ELF-1 (cell line): ENCODE results near the gene BCL2L12.

Source experiments
- DNase-seq: peaks from one replicate; pipeline ENCODE4 v3.0.0-alpha.2; 2016; ENCODE audit warnings: low read depth, low spot score

BCL2L12 gene

GRCh38 chr19:49642492-49643035 lies 23.2 kb upstream of the BCL2L12 start:
- DNase-seq: peak; percentile 50

DNA sequence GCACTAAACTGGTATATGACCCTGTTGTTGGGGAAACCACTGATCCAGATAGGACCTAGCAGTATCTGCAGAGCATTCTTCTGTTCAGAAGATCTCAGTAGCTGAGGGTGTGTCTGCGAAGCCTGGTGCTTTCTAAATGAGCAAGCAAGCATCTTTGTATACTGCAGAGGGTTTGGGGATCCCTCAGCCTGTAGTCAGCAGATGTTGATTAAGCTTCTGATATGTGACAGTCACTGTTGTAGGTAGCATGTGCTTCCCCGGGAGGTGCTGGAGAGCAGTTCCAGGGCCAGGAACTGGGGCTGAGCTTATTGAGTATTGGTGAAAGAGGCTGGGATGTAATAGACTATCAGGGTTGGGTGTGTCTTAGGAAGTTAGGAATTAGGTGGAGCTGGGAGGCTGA lies 22.3 kb upstream of the BCL2L12 start:
- no peak for DNase-seq

DNA sequence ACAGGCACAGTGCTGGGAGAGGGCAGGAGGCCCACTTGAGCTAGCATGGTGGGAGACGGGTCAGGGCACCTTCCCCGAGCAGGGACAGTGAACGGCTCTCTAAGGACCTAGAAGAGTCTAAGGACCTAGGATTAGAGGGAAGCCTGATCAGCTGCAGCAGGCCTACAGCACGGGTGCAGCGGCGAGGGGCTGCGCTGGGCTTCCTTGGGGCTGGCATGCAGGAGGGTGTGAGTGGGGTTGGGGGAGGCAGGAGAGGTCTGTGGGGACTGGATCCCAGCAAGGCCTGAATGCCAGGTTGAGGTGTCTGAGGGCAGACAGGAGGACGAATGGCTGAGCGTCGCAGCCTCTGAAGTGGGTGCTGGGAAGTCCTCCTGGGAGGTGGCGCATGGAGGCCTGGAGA lies 20.1 kb upstream of the BCL2L12 start:
- no peak for DNase-seq

DNA sequence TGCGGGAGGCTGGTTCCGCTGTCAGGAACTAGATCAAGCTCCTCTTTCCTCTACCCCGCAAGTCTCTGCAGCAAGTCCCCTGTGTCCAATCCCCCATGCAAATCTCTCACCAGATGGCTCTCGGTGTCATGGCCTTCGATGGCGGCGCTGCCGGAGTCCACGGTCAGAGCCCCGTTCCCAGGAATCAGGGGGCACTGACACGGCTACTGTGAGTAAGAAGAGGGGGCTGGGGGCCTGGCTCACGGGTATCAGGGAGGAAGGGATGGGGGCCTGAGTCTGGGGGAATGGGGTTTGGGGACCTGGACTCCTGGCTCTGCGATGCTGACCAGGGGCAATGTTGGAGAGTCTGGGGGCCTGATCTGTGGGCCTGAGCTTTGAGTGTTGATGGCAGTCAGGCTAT lies 19.7 kb upstream of the BCL2L12 start:
- DNase-seq: no peak

DNA sequence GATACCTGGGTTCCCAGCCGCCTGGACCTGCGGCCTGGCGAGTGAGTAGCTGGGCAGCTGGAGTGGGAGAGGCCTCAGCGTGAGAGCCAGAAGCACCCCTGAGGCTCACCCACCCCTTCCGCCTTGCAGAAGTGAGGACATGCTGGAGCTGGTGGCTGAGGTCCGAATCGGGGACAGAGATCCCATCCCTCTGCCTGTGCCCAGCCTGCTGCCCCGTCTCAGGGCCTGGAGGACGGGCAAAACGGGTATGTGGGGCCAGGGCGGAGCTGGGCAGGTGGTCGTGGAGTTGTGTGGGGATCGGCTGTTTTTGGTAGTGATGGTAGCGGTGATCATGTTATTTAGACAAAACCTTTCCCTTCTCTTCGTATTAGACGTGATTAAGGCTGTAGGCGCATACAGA lies 19.1 kb upstream of the BCL2L12 start:
- no peak for DNase-seq

- no peak for DNase-seq
Observed at GRCh38 chr19:49651029-49651819, 14.5 kb upstream of the BCL2L12 start.

- DNase-seq: no peak
Observed at GRCh38 chr19:49651820-49652550, 13.7 kb upstream of the BCL2L12 start.

- DNase-seq: no peak
Observed at GRCh38 chr19:49652551-49653465, 12.9 kb upstream of the BCL2L12 start.

DNA sequence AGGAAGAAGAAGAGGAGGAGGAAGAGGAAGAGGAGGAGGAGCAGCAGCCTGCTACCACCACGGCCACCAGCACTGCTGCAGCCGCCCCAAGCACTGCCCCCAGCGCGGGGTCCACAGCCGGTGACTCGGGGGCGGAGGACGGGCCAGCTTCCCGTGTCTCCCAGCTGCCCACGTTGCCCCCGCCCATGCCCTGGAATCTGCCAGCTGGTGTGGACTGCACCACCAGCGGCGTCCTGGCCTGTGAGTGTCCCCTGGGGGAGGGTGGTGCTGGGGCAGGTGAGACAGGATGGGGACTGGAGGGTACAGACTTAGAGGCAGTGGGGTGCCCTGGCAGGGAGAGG lies 12.3 kb upstream of the BCL2L12 start:
- no peak for DNase-seq

- no peak for DNase-seq
Observed at GRCh38 chr19:49654581-49654980, 11.2 kb upstream of the BCL2L12 start.

GRCh38 chr19:49655570-49656455 lies 9.9 kb upstream of the BCL2L12 start:
- no peak for DNase-seq

- no peak for DNase-seq
Observed at GRCh38 chr19:49656456-49657109, 9.2 kb upstream of the BCL2L12 start.

GRCh38 chr19:49657493-49658138 lies 8.1 kb upstream of the BCL2L12 start:
- no peak for DNase-seq

GRCh38 chr19:49658139-49658517 lies 7.6 kb upstream of the BCL2L12 start:
- no peak for DNase-seq

- no peak for DNase-seq
Observed at GRCh38 chr19:49658566-49659442, 6.9 kb upstream of the BCL2L12 start.

GRCh38 chr19:49660338-49660961 lies 5.3 kb upstream of the BCL2L12 start:
- no peak for DNase-seq

GRCh38 chr19:49662011-49662410 lies 3.7 kb upstream of the BCL2L12 start:
- DNase-seq: no peak

GRCh38 chr19:49663224-49663623 lies 2.5 kb upstream of the BCL2L12 start:
- no peak for DNase-seq
